HG03342 (cell line): ENCODE results near the gene NFATC1.

Experiments
- ATAC-seq: cut with Tn5 transposase; IDR thresholded peaks from one replicate; pipeline ENCODE4 v1.9.1; 2021; ENCODE audit warnings: mild to moderate bottlenecking, moderate library complexity; ENCODE audit not compliant: unreplicated experiment

Gene NFATC1

DNA sequence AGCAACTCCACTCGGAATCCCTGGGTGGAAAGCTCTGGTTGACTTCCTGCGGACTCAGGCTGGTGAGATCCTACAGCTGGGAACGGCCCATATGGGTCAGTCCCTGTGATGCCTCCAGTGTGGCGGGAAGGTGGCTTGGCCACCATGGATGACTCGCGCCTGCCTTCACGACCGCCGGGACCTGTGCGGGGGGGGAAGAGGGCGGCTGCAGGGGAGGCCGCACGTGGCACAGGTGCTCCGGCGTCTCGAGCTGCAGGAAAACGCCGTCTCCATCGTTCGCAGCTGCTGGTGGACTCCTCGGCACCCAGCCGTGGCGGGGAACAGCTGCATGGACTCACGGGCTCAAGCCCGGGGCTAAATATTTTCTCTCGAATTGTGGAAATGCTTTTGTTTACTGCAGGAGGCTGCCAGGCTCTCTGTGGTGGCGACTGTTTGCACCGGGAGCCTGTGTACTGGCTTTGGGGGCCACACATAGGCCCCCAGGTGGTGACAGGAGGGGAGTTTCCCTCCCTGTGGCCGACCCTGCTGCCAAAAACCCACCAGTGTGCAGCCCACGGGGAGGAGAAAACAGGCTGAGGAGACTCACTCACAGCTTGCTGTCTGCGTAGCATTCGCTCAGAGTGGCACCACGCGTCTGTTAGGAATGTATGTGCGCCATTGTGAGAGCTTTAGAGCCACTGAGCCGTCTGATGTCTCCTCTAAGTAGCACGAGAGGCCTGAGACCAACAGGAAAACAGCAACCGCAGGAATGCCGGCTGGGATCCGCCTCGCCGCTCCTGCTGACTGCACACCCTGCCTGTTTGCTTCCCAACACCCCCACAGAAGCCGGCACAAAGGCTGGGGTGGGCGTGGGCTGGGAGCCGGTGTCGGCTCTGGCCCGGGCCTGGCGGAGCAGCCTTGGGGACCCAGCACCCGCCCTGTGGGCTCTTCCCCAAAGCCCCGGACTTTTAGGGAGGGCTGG, 89.2 kb downstream of the NFATC1 start:
- ATAC-seq = no peak

DNA sequence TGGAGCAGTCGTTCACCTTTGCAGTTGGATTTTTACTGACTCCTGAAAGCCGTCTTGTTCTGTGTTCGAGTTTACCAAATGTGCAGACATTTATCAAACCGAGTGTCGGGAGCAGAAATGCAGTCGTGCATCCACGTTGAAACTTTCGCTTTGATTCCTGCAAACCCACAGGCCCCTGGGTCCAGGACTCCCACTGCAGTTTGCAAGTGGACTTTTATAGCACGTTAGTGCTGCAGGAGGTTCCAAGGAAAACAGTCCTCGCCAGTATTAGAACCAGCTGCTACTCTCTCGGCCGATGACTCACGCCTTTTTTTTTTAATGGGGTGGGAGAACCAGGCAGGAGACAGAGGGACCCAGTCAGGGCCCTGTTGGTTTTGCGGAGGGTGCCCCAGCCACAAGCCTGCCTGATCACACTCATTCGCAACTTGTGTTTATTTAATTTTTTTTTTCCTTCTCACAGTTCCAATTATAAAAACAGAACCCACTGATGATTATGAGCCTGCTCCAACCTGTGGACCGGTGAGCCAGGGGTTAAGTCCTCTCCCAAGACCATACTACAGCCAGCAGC, 90.1 kb downstream of the NFATC1 start:
- ATAC-seq = no peak

DNA sequence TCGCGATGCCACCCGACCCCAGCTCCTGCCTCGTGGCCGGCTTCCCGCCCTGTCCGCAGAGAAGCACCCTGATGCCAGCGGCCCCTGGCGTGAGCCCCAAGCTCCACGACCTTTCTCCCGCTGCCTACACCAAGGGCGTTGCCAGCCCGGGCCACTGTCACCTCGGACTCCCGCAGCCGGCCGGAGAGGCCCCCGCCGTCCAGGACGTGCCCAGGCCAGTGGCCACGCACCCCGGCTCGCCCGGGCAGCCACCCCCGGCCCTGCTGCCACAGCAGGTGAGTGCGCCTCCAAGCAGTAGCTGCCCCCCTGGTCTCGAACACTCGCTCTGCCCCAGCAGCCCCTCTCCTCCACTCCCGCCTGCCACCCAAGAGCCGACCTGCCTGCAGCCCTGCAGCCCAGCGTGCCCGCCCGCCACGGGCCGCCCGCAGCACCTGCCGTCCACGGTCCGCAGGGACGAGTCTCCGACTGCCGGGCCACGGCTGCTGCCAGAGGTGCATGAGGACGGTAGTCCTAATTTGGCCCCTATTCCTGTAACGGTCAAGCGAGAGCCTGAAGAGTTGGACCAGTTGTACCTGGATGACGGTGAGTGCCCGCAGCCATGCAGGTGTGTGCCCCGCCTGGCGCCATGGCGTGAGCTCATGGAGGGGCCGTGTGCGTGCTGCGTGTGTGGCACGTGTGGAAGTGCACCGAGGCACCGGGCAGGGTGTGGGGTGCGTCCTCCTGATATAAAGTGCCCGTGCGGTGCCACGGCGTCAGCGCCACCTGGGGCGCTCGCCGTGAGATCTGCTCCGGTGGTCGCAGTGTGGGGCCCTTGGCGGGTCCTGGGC, 90.8 kb downstream of the NFATC1 start:
- ATAC-seq = no peak

DNA sequence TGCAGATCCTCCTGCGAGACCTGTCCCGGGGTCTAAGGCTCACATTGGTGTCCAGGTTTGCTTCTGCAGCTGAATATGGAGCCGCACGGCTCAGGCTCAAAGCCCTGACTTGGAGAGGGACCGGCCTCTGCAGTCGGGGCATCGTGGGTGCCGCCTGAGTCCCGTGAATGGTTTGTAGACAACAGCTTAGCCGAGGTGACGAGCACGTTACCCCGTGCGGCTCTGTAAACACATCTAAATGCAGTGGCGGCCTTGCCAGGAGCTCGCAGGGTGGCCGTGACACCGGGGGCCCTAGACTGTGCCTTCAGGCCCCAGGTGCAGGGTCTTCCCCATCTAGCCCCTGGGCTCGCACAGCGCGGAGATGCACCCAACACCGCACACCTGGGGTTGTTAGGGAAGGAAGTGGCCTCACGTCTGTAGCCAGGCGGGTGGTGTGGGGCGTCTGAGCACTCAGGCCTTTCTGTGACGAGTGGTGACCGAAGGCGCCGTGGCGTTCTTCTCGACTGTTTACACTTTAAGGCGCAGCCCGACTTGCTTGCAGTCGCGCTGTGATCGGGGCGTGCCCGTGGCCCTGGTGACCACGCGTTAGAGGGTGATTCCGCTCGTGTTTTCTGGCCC, 91.6 kb downstream of the NFATC1 start:
- no peak for ATAC-seq

DNA sequence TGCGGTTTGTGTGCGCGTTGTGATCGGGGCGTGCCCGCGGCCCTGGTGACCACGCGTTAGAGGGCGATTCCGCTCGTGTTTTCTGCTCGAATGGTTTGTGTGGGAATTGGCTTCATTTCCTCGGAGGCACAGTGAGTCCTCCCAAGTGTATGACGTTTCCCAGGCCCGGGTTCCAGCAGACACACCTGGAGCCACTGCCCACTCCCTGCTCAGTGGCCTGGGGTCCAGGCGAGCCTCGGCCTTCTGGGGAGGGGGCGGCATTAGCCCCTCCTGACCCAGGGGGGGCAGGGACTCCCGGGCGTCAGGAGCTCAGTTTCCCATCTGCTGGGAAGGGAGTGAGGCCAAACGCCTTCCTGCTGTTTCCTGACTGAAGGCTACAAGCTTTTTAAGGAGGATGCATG, 92.1 kb downstream of the NFATC1 start:
- ATAC-seq = no peak

DNA sequence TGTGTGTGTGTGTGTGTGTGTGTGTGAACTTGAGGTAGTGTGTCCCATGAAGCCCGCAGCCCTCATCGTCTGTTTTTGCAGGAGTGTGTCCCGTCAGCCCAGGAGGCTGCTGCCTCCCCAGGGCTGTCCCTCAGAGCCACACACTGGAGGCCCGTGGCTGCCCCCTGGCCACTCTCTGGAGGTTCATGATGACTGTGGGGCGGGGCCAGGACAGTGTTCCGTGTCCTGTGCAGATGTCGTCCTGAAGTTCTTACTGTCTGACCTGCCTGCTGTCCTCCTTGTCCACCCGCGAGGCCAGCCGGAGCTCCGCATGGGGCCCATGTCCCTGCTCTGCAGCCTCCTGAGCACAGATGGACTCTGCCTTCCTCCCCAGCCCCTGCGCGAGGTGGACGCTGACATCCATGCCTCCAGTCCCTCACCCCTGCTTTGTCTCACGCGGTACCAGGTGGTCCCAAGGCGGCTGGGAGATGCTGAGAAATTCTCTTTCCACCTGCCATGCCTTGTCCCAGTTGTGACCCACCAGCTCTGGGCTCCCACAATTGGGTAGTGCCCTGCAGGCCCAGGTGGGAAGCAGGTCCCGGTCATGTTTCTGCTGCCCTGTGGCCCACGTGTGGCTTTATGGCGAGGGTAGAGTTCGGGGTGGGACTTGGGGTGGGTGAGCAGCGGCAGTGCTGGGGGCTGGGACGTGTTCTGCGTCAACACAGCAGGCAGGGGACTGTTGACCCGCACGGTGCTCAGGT, 92.8 kb downstream of the NFATC1 start:
- no peak for ATAC-seq

DNA sequence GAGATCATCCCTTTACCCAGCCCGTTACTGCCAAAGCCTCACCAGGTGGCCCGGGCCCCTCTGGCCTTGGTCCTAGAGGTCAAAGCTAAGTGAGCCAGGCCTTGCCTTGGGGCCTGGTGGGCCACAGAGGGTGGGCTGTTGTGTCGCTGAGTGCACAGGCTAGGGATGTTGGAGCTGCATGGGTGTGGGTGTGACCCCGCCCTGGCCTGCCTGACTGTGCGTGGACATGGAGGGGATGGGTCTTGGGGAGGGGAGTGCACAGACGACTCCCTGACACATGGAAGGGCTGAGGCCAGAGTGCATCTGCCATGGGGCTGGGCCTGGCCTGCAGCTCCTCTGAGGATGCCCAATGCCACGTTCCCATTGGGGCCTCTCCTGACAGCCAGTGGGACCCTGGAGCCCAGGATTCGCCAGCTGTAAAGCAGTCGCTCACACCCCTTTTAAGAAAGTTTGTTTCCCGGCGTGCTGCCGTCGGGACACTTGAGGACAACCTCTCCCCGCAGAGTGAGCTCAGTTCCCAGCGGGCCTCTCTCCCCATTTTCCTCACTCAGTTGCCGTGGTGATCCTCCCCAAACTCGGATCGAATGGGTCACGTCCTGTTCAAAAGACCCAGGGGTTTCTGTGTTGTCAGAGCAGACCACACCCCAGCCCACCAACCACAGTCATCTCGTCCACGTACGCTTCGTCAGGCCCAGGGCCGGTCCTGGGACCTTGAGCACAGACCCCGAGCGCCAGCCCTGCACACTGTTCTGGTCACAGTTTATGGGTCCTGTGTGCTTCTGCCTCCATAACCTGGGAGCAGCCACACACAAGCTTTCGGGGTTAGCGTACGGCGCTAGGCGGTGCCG, 93.5 kb downstream of the NFATC1 start:
- ATAC-seq = no peak

DNA sequence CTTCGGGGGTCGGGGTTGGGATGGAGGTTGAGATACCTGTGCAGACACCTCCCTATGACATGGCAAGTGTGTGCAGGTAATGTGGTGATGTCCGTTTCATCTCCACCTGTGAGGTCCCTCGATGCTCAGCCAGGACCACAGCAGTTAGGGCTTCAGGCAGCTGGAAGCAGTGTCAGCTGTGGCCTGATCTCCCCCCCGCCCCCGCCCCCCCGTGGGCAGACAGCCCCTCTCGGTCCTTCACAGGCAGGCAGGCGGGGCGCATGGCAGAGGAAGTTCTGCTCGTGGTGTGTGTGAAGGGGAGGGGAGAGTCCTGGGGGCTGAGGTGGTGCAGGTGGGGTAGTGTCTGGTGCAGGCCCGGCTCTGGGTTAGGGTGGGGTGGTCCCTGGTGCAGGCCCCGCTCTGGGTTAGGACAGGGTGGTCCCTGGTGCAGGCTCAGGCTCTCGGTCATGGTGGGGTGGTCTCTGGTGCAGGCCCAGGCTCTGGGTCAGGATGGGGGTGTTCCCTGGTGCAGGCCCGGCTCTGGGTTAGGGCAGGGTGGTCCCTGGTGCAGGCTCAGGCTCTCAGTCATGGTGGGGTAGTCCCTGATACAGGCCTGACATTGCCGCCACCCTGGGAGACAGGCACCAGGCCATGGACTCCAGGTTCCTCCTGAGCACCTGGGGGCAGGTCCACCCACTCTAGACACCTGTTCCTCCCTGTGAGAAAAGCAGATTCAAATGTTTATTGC, 94.3 kb downstream of the NFATC1 start:
- ATAC-seq = no peak

DNA sequence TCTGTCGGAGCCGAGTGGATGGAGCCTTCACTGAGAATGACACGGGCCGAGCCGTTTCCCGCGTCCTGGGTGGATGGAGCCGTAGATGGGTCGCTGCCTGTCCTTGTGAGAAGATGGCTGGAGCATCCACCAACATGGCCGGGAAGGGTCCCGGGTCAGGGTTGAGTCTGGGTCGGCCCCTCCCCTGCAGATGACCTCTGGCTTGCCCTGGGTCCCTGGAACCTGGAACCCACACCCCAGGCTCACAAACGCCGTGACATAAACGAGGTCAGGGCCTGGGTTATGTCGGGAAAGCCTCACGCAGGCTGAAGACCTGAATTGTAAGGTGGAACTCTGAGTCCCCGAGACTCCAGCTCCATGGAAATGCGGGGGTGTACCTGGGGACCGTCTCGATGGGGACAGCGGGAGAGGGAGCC, 94.9 kb downstream of the NFATC1 start:
- ATAC-seq = no peak

DNA sequence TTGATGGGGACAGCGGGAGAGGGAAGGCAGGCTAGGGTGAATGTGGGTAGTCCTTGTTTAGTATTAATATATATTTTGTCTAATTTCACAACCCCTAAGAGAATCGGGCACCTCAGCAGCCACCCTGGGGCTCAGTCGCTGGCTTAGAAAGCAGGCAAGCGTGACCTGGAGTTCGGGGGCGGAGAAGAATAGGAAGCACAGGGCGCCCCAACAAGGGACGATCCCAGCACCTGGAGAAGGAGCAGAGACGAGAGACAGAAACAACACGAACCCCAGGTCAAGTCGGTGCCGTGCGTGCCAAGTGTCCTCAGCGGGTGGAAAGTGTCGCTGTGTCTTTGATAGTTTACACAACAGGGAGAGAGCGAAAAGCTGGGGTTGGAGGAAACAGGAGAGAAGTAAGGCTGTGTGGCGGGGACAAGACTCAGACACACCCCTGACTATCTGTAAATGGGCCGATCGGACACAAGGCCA, 95.4 kb downstream of the NFATC1 start:
- ATAC-seq = no peak

DNA sequence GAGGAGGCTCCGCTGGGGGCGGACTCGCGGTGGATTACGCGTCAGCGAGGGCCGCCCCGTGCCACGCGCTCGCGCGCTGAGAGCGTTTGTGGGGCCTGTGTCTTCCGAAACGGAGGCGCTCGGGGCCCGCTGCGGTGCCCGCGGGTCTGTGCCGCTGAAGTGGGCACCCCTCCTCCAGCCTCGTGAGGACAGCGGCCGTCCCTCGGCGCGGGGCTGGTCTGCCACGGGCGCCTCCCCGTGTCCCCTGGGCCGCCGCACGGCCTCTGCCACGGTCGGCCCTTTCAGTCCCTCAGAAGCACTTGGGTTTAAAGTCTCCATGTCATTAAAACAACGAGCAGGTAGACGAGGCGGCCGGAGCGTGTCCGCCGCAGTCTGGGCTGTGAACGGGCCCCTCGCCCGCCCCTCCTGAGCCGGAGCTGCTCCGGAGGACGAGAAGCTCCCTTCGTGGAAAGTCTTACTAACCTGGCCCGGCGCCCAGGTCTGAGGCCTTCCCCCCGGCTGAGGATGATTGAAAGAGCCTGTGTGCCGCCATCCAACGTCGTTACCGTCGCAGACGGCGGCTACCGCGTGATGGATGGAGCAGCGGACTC, 97.6 kb downstream of the NFATC1 start:
- no peak for ATAC-seq

DNA sequence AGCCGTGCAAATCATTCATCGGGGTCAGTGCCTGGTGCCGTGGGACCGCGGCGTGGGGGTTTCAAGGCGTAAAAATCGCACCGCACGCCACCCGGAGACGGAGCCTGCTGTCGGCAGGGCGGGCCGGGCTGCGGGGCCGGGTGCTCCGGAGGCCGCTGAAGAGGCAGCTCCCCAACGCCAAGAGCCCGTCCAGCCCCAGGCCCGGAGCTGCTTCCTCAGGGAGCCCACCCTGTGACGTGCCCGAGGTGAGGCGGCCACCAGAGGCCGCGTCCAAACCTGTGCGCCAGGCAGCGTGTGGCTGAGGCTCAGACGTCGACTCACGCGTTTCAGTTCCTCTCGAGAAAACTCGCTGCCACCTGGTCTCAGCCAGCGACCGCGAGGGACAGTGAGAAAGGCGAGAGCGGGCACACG, 98.1 kb downstream of the NFATC1 start:
- no peak for ATAC-seq

DNA sequence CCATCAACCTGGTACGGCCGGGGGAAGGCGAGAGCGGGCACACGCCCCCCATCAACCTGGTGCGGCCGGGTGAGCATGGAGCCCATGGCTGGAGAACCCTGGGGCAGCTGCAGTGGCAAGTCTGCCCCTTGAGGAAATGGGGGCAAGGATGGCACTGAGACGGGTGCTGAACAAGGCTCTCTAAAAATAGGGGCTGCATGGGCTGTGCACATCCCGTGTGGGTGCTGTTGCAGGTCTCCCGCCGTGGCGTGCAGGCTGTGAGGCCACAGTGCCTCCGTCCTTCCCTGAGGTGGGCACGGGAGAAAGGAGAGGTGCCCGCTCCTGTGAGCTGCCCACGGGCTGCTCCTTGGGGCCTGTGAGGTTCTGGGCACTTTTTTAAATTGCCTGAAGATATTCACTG, 99.2 kb downstream of the NFATC1 start:
- no peak for ATAC-seq

DNA sequence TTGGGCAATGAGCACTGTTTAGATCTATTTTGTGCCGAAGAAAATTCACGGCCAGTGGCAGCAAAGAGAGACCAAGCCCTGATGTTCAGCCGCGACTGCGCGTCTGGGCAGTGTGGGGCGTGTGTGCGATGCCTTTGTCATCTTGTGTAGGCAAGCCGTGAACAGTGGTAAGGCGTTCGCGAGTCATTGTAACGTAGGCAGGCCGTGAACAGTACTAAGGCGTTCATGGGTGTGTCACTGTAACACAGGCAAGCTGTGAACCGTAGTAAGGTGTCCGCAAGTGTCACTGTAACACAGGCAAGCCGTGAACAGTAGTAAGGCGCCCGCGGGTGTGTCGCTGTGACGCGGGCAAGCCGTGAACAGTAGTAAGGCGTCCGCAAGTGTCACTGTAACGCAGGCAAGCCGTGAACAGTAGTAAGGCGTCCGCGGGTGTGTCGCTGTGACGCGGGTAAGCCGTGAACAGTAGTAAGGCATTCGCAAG, 99.9 kb downstream of the NFATC1 start:
- ATAC-seq = no peak

DNA sequence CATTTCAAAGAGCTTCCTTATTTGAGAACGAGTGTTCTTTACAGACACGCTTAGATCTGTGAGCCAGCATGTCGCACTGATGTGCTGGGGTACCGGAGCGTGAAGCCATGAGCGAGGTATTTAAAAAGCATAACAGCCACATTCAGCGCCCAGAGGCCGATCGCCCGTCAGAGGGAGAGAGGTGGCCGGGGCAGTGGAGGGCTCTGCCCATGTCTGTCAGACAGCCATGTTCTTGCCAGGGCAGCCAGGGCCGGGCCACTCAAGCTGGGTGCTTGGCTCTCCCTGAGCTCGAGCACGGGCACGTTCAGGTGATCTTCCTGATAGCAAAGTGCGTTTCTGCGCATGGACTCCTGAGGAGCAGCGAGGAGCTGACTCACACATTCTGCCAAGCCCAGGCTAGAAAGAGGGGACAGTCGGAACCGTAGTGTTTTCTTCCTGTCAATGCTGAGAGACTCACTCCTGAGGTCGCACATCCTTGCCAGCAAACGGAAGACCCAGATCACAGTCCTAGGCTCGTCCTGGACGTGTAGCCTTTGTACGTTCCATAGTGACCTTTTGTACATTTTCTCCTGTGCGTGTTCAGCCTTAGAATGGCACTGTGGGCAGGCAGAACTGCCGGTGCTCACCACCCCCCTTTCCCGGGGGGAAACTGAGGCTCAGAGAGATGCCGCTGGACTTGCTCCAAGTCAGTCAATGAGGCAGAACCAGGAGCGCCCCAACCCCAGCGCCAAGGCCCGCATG, 100.7 kb downstream of the NFATC1 start:
- no peak for ATAC-seq

DNA sequence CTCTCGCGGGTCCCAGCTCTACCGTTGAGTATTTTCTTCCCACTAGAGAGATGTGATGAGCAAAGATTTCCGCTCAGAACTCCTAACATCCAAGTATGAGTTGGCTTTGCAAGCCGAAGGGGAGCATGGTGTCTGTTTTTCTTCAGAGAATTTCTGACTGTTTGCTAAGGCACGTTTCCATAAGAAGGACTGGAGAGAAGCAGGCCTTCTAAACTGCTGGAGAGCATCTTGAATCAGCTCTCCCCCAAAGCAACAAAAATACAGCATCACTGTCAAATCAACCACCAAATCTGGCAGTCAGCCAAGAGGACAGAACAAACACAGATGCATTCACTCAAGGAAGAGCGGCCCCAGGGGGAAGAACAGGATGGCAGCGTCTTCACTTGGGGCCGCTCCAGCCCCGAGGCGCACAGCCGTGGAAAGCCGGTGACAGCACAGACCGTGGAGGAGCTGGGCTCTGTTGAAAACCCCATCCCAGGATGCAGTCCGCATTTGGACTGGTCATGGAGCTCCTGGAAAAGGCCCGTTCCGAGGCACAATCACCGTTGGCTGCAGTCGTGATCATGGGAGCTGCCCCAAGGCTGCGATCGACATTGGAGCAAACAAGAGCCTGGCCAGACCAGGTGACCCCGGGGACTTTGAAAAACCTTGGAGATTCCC, 101.4 kb downstream of the NFATC1 start:
- ATAC-seq = peak; percentile 47

DNA sequence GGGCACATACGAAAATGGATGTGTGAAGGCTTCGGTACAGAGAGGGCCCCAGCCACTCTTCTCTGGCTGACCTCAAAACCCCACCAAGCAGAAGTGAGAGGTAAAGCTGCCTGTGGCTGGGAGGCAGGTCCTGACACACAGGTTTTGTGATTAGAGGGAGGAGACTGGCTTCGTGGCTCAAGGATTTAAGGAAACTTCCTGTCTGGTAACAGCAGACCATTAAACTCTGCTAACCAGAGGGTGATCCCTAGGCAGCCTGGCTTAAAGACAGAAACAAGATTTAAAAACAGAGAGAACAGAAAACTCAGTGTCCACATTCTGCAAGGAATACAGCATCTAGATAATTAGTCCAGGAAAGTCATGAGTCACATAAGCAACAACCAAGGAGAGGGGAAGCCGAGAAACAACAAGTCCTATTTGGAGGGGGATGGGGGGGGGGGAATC, 101.9 kb downstream of the NFATC1 start:
- ATAC-seq = peak; percentile 94
